Natural killer cell treated with Interleukin-12 subunit alpha and Interleukin-12 subunit beta and Interleukin-15 and Interleukin-18, amount 100 ng/mL, for 72 hours (primary cell): ENCODE data around the gene OSGIN1. TPM values are rescaled to one million over a fixed set of nuclear protein-coding genes. Genes with fewer than 3 reads are reported as not detected.

Source experiments
- ATAC-seq, 2 donors: fragments of 150-1000 bp; cut with Tn5 transposase in 1 of 2; sonication (Bioruptor Pico), chemical (Tn5 transposase) in 1 of 2; 2 replicates each; pipeline ENCODE4 v1.10.0; 2021
- DNase-seq: peaks from one replicate; pipeline ENCODE4 v3.0.0; 2022; ENCODE audit warnings: low spot score
- H3K27ac Mint-ChIP-seq, 2 donors: 1 replicate in 1 of 2; 2 replicates in 1 of 2; pipeline ENCODE4 v1.8.0; 2022; ENCODE audit warnings: mixed read lengths in 2 of 2, mild to moderate bottlenecking in 1 of 2, moderate library complexity in 1 of 2
- H3K27me3 Mint-ChIP-seq, 2 donors: 1 replicate in 1 of 2; 2 replicates in 1 of 2; pipeline ENCODE4 v1.8.0; 2022; ENCODE audit warnings: mixed read lengths in 2 of 2
- H3K36me3 Mint-ChIP-seq: one replicate; pipeline ENCODE4 v1.8.0; 2022; ENCODE audit warnings: mixed read lengths
- H3K4me1 Mint-ChIP-seq, 2 donors: 1 replicate in 1 of 2; 2 replicates in 1 of 2; pipeline ENCODE4 v1.8.0; 2022; ENCODE audit warnings: low read depth in 2 of 2, mixed read lengths in 2 of 2, mild to moderate bottlenecking in 1 of 2
- H3K4me3 Mint-ChIP-seq: one replicate; pipeline ENCODE4 v1.8.0; 2022; ENCODE audit warnings: mixed read lengths
- H3K9me3 Mint-ChIP-seq: 2 replicates; pipeline ENCODE4 v1.8.0; 2022; ENCODE audit warnings: mixed read lengths
- total RNA-seq, 2 donors: library from RNA; stranded (reverse); gene quantifications; one replicate each; pipeline ENCODE4 v1.2.3, GENCODE V29; 2022

The OSGIN1 gene
- total RNA-seq, 2 donors from 2014 or later: 0.38 TPM; not detected in 1

DNA sequence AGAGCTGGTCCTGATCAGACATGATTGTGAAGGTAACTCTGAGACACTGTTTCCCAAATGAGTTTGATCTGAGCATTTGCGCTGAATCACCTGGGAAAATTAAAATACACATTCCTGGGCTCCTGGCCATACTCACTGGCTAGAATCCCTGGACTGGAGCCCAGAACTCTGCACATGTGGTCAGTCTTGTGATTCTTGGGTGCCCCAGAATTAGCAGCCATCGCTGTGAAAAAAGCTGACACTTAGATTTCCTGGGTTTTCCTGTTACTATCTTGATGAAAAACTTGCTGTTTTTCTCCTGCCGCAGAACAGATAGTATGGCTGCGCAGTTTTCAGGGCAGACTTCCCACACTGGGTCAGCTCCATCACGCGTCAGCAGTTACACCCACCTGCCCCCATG lies 39.6 kb downstream of the OSGIN1 start:
- Mint-ChIP-seq H3K27me3 (peaks cover 20 to 30% of the 10 kb centered on the region in 2 donors), H3K36me3 (no peaks in the 10 kb centered on the region), H3K4me1 (peaks cover 0 to 2% of the 10 kb centered on the region in 2 donors), H3K27ac (no peak overlapping the region), H3K4me3 (no peak overlapping the region), H3K9me3 (no peaks in the 10 kb centered on the region)
- DNase-seq: no peak
- ATAC-seq: no peak

- DNase-seq (no peak), ATAC-seq (peak; percentile 51 to 61)
- H3K27ac Mint-ChIP-seq: no peak overlapping the region
- no peaks in the 10 kb centered on the region for H3K9me3 Mint-ChIP-seq
- H3K4me1 Mint-ChIP-seq: peaks cover 0 to 2% of the 10 kb centered on the region in 2 donors
- no peak overlapping the region for H3K4me3 Mint-ChIP-seq
- H3K36me3 Mint-ChIP-seq: no peaks in the 10 kb centered on the region
- H3K27me3 Mint-ChIP-seq: peaks cover 17 to 19% of the 10 kb centered on the region in 2 donors
Observed at GRCh38 chr16:83994087-83994486, 41.0 kb downstream of the OSGIN1 start.

- no peak for DNase-seq
- no peak for ATAC-seq
- Mint-ChIP-seq H3K9me3 (no peaks in the 10 kb centered on the region), H3K27ac (no peak overlapping the region), H3K27me3 (peaks cover 13 to 15% of the 10 kb centered on the region in 2 donors), H3K36me3 (no peaks in the 10 kb centered on the region), H3K4me3 (no peak overlapping the region), H3K4me1 (peaks cover 0 to 2% of the 10 kb centered on the region in 2 donors)
Observed at GRCh38 chr16:83994703-83995102, 41.7 kb downstream of the OSGIN1 start.

- ATAC-seq: peak in 1 of 2 donors; percentile 54
- no peak overlapping the region for H3K27ac Mint-ChIP-seq
- H3K4me1 Mint-ChIP-seq: peaks cover 0 to 2% of the 10 kb centered on the region in 2 donors
- no peaks in the 10 kb centered on the region for H3K36me3 Mint-ChIP-seq
- DNase-seq: no peak
- H3K27me3 Mint-ChIP-seq: peaks cover 6 to 11% of the 10 kb centered on the region in 2 donors
- no peak overlapping the region for H3K4me3 Mint-ChIP-seq
- no peaks in the 10 kb centered on the region for H3K9me3 Mint-ChIP-seq
Observed at GRCh38 chr16:83995754-83996153, 42.7 kb downstream of the OSGIN1 start.

- no peak overlapping the region for H3K4me3 Mint-ChIP-seq
- H3K27ac Mint-ChIP-seq: no peak overlapping the region
- peaks cover 0 to 2% of the 10 kb centered on the region in 2 donors for H3K4me1 Mint-ChIP-seq
- no peaks in the 10 kb centered on the region for H3K36me3 Mint-ChIP-seq
- H3K27me3 Mint-ChIP-seq: peaks cover 6 to 11% of the 10 kb centered on the region in 2 donors
- DNase-seq (no peak), ATAC-seq (no peak)
- H3K9me3 Mint-ChIP-seq: no peaks in the 10 kb centered on the region
Observed at GRCh38 chr16:83996481-83997252, 43.6 kb downstream of the OSGIN1 start.

DNA sequence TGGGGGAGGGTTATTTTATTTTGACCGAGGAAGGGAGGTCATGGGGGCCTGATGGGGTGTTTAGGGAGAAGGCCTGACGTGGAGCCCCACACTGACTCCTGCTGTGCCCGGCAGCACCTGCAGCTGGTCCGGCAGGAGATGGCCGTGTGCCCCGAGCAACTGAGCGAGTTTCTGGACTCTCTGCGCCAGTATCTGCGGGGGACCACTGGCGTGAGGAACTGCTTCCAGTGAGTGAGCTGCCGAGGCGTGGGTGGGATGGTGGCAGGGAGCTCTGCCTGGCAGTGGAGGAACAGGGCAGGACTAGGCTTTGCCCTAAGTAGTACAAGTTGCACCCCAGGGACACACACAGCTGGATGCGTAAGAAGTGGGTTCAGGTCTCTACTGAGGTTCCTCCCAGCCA lies 45.1 kb downstream of the OSGIN1 start:
- H3K27ac Mint-ChIP-seq: no peak overlapping the region
- no peak overlapping the region for H3K4me3 Mint-ChIP-seq
- ATAC-seq: no peak
- no peaks in the 10 kb centered on the region for H3K9me3 Mint-ChIP-seq
- no peaks in the 10 kb centered on the region for H3K36me3 Mint-ChIP-seq
- H3K4me1 Mint-ChIP-seq: peaks cover 0 to 2% of the 10 kb centered on the region in 2 donors
- DNase-seq: no peak
- peaks cover 6 to 9% of the 10 kb centered on the region in 2 donors for H3K27me3 Mint-ChIP-seq

DNA sequence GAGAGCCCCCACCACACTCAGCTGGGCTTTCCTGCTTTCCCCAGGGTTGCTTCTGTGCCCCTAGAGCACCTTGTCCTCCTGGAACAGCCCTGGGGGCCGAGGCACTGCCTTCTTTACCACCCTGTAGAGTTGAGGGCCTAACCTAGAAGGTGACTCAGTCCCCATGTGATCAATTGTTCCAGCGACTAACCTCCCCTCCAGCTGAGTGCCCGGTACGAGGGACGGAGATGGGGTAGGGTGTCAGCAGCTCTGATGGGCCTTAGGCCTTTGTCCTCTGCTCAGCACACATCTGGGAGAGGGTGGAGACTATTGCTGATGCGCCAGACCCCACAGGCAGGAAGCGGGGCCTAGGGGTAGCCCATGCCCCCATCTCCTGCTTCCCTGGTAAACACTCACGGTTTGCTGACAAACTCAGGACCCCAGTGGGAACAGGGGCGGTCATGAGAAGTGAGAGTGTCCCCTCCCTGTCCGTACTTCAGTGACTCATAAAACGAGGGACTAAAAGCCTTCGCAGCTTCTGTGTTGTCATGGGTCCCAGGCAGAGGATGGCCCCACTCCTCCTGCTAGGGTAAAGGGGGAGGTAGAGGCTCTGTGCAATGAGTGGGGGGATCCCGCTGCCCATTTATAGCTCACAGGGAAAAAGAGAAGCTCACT lies 48.1 kb downstream of the OSGIN1 start:
- H3K4me1 Mint-ChIP-seq: no peaks in the 10 kb centered on the region
- peaks cover 5 to 6% of the 10 kb centered on the region in 2 donors for H3K27me3 Mint-ChIP-seq
- DNase-seq: no peak
- H3K9me3 Mint-ChIP-seq: no peaks in the 10 kb centered on the region
- no peak overlapping the region for H3K27ac Mint-ChIP-seq
- no peak for ATAC-seq
- H3K4me3 Mint-ChIP-seq: no peak overlapping the region
- no peaks in the 10 kb centered on the region for H3K36me3 Mint-ChIP-seq

GRCh38 chr16:84001726-84002125 lies 48.7 kb downstream of the OSGIN1 start:
- Mint-ChIP-seq H3K4me1 (no peaks in the 10 kb centered on the region), H3K9me3 (no peaks in the 10 kb centered on the region), H3K36me3 (no peaks in the 10 kb centered on the region), H3K4me3 (no peak overlapping the region), H3K27ac (no peak overlapping the region), H3K27me3 (peaks cover under 1 to 2% of the 10 kb centered on the region in 2 donors)
- DNase-seq (no peak), ATAC-seq (no peak)

GRCh38 chr16:84003038-84003437 lies 50.0 kb downstream of the OSGIN1 start:
- Mint-ChIP-seq H3K27ac (no peak overlapping the region), H3K9me3 (no peaks in the 10 kb centered on the region), H3K4me3 (no peak overlapping the region), H3K4me1 (no peaks in the 10 kb centered on the region), H3K36me3 (no peaks in the 10 kb centered on the region), H3K27me3 (peaks cover 0 to 2% of the 10 kb centered on the region in 2 donors)
- ATAC-seq (no peak), DNase-seq (no peak)

DNA sequence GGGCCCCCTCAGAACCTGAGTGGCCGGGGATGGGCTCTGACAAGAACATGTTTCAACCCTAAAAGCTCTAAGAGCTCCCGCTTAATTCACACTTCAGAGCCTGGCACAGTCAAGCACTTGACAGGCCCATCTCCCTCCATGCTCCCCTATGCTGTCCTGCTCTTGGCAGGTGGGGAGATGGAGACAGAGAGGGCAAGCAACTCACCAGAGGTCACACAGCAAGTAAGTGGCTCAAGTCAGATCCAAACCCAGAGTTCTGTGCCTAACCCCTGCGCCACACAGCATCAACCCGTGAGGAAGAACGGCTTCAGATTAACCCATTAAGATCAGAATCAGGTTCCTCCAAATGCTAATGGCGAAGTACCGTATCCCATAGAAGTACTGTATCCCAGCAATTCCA lies 51.4 kb downstream of the OSGIN1 start:
- no peaks in the 10 kb centered on the region for H3K4me1 Mint-ChIP-seq
- ATAC-seq (no peak), DNase-seq (no peak)
- no peaks in the 10 kb centered on the region for H3K36me3 Mint-ChIP-seq
- H3K9me3 Mint-ChIP-seq: no peaks in the 10 kb centered on the region
- H3K27me3 Mint-ChIP-seq: peaks cover 0 to 2% of the 10 kb centered on the region in 2 donors
- no peak overlapping the region for H3K27ac Mint-ChIP-seq
- no peak overlapping the region for H3K4me3 Mint-ChIP-seq

- peak in 1 of 2 donors; percentile 16 for ATAC-seq
- H3K36me3 Mint-ChIP-seq: no peaks in the 10 kb centered on the region
- DNase-seq: no peak
- H3K27ac Mint-ChIP-seq: no peak overlapping the region
- peaks cover 0 to 2% of the 10 kb centered on the region in 2 donors for H3K27me3 Mint-ChIP-seq
- no peaks in the 10 kb centered on the region for H3K4me1 Mint-ChIP-seq
- no peaks in the 10 kb centered on the region for H3K9me3 Mint-ChIP-seq
- no peak overlapping the region for H3K4me3 Mint-ChIP-seq
Observed at GRCh38 chr16:84005391-84005790, 52.4 kb downstream of the OSGIN1 start.

DNA sequence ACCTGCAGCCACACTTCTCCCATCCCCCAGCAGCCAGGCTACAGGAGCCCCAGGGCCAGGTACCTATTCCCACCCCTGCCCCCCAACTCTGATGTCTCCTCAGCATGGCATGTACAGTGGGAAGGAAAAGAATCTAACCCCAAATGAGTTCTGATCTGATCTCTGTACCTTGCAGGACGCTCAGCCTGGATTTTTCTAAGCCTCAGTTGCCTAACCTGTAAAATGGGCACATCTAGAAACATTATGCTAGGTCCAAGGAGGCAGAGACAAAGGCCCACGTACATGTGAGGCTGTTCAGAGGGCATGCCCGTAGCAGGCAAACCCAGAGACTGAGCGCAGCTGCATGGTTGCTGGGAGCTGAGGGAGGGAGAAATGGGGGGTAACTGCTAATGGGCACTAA lies 54.5 kb downstream of the OSGIN1 start:
- DNase-seq (no peak), ATAC-seq (no peak)
- no peak overlapping the region for H3K27ac Mint-ChIP-seq
- H3K4me3 Mint-ChIP-seq: no peak overlapping the region
- no peaks in the 10 kb centered on the region for H3K36me3 Mint-ChIP-seq
- peaks cover 0 to 2% of the 10 kb centered on the region in 2 donors for H3K27me3 Mint-ChIP-seq
- H3K4me1 Mint-ChIP-seq: no peaks in the 10 kb centered on the region
- no peaks in the 10 kb centered on the region for H3K9me3 Mint-ChIP-seq

DNA sequence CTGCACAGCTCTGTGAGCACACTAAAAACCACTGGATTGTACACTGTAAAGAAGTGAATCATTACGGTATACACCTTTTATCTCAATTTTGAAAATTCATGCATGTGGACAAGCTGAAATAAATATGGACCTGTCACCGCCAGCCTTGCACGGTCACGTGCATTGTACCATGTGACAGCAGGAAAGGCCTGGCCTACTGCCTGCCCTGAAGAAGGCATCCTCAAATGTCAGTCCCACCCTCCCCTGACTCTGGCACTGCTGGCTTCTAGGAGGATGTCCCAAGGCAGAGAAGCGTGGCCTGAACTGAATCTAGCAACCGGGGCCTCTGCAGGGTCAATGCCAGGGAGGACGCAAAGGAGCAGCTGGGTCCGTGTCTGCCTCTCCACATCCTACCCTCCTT lies 54.9 kb downstream of the OSGIN1 start:
- ATAC-seq (no peak), DNase-seq (no peak)
- no peaks in the 10 kb centered on the region for H3K36me3 Mint-ChIP-seq
- no peak overlapping the region for H3K27ac Mint-ChIP-seq
- no peak overlapping the region for H3K4me3 Mint-ChIP-seq
- no peaks in the 10 kb centered on the region for H3K4me1 Mint-ChIP-seq
- peaks cover 0 to 2% of the 10 kb centered on the region in 2 donors for H3K27me3 Mint-ChIP-seq
- no peaks in the 10 kb centered on the region for H3K9me3 Mint-ChIP-seq

- no peak for ATAC-seq
- H3K27me3 Mint-ChIP-seq: peaks cover 0 to 2% of the 10 kb centered on the region in 2 donors
- H3K36me3 Mint-ChIP-seq: no peaks in the 10 kb centered on the region
Observed at GRCh38 chr16:84009282-84009681, 56.2 kb downstream of the OSGIN1 start.

More at GRCh38 chr16:84009282-84009681, 56.2 kb downstream of the OSGIN1 start:
- H3K4me1 Mint-ChIP-seq: peaks cover 0 to under 1% of the 10 kb centered on the region in 2 donors
- no peak overlapping the region for H3K4me3 Mint-ChIP-seq
- H3K27ac Mint-ChIP-seq: no peak overlapping the region
- DNase-seq: no peak
- H3K9me3 Mint-ChIP-seq: no peaks in the 10 kb centered on the region
